ENCODE data around the gene CD44. TPM values are rescaled to one million over a fixed set of nuclear protein-coding genes. Genes with fewer than 3 reads are reported as not detected.

The CD44 gene
- total RNA-seq, 4 donors from 2014 or later: 56.3 to 182 (median 114) TPM

DNA sequence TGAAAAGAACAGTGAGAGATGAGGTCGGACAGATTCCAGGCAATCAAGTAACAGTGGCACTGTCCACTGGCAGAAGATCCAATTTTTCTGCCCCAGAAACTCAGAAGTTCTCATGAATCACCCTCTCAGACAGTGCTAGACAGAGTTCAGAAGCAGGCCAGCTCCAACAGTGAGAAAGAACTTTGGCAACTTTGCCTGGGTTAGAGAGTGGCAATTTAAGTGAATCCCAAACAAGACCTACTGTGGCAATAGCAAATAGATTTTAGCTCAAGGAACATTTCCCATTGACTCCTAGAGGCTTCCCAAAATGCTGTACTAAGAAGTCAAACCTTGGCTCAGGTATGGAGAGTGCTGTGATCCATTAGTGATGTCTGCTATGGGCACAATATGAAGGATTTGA, 12.3 kb downstream of the CD44 start:
- no peak overlapping the region for H3K4me3 ChIP-seq
- no peaks in the 10 kb centered on the region for H3K36me3 ChIP-seq
- intact Hi-C loops (cut with DNase I; ENCODE audit: low total_unique reads): no loop called here
- in situ Hi-C loops (cut with MboI; ENCODE audit: low pct_ligation_motif_present in 1 of 4, low pct_unique_long_range_greater_than_20kb in 1 of 4, low sequenced_read_pairs in 3 of 4): no loop called here
- H3K27ac ChIP-seq: peak overlapping the region in 1 of 4 donors; percentile 17
- 60 to 79% methylated on average over 1 of the region's 1 CpG for WGBS, 2 donors (ENCODE audit: low coverage in 1 of 2)
- TF ChIP-seq, protein P1, sequence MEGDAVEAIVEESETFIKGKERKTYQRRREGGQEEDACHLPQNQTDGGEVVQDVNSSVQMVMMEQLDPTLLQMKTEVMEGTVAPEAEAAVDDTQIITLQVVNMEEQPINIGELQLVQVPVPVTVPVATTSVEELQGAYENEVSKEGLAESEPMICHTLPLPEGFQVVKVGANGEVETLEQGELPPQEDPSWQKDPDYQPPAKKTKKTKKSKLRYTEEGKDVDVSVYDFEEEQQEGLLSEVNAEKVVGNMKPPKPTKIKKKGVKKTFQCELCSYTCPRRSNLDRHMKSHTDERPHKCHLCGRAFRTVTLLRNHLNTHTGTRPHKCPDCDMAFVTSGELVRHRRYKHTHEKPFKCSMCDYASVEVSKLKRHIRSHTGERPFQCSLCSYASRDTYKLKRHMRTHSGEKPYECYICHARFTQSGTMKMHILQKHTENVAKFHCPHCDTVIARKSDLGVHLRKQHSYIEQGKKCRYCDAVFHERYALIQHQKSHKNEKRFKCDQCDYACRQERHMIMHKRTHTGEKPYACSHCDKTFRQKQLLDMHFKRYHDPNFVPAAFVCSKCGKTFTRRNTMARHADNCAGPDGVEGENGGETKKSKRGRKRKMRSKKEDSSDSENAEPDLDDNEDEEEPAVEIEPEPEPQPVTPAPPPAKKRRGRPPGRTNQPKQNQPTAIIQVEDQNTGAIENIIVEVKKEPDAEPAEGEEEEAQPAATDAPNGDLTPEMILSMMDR (IDR thresholded peaks at IDR 0.05): no peak
- no peak for TF ChIP-seq EP300 (IDR thresholded peaks at IDR 0.05; ENCODE audit: low read depth)
- no peak for TF ChIP-seq POLR2A (IDR thresholded peaks at IDR 0.05)
- no peak for TF ChIP-seq POLR2AphosphoS5 (IDR thresholded peaks at IDR 0.05)
- H3K9me3 ChIP-seq: no peaks in the 10 kb centered on the region
- no peak for DNase-seq
- H3K27me3 ChIP-seq: no peaks in the 10 kb centered on the region
- H3K4me1 ChIP-seq: peaks cover 0 to 59% (median 8%) of the 10 kb centered on the region in 4 donors

DNA sequence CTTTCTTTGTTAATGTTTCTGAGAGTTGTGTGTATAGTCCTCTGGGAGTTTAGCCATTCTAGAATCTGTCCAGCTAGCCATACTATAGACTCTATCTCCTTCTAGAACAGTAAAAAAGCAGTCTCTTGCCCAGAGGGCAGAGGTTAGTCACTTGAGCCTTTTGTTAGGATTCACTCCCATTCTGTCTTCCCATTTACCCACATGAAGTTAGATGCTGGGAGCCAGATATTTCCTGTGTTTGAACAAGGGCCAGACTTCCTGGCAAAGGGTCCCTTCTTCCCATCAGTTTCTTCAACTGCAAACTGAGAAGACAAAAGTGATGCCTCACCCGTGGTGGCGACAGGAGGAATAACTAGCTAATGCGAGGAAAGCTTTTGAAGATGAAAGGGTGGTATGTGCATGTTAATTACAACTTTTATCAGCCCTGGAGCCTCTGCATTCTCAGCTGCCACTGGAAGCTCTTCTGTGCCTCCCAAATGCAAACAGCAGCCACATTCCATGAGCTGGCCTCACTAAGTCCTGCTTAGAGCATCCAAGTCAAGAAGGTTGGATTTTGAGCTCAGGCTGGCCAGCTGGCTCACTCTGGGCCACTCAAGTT, 12.8 kb downstream of the CD44 start:
- DNase-seq: no peak
- no peaks in the 10 kb centered on the region for H3K9me3 ChIP-seq
- no peak for TF ChIP-seq POLR2A (IDR thresholded peaks at IDR 0.05)
- TF ChIP-seq POLR2AphosphoS5 (IDR thresholded peaks at IDR 0.05): no peak
- no peak overlapping the region for H3K27ac ChIP-seq
- H3K4me3 ChIP-seq: no peak overlapping the region
- no peaks in the 10 kb centered on the region for H3K36me3 ChIP-seq
- 67% methylated on average over 3 of the region's 3 CpGs; no CpG with 5 or more reads in 1 of the 2 donors for WGBS, 2 donors (ENCODE audit: low coverage in 1 of 2)
- intact Hi-C loops (cut with DNase I; ENCODE audit: low total_unique reads) (no loop called here), in situ Hi-C loops (cut with MboI; ENCODE audit: low pct_ligation_motif_present in 1 of 4, low pct_unique_long_range_greater_than_20kb in 1 of 4, low sequenced_read_pairs in 3 of 4) (no loop called here)
- peaks cover 0 to 58% (median 11%) of the 10 kb centered on the region in 4 donors for H3K4me1 ChIP-seq
- no peaks in the 10 kb centered on the region for H3K27me3 ChIP-seq

DNA sequence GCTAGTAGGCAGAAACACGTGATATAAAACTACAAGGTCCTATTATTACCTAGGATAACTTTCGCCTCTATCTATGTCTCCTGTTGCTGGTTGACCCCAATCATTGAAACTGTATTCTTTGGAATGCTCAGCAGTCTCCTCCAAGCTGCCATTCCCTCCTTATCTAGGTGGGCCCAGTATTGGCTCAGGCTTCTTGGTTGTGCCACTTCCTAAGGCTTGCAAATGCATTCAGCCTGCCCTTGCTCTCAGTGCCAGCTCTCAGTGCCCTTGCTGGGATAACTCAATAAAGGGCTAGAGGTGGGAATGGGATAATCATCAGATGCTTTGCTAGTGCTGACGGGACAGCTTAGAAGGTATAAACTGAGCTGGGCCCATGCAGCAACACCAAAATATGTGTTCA, 13.6 kb downstream of the CD44 start:
- H3K4me1 ChIP-seq: peaks cover 3 to 55% (median 15%) of the 10 kb centered on the region in 4 donors

GRCh38 chr11:35153280-35153679, 14.3 kb downstream of the CD44 start:
- intact Hi-C loops (cut with DNase I; ENCODE audit: low total_unique reads) (no loop called here), in situ Hi-C loops (cut with MboI; ENCODE audit: low pct_ligation_motif_present in 1 of 4, low pct_unique_long_range_greater_than_20kb in 1 of 4, low sequenced_read_pairs in 3 of 4) (no loop called here)
- no peak overlapping the region for H3K27ac ChIP-seq

More for the DNA sequence above, 13.6 kb downstream of the CD44 start:
- H3K36me3 ChIP-seq: no peaks in the 10 kb centered on the region
- H3K27ac ChIP-seq: no peak overlapping the region
- no peaks in the 10 kb centered on the region for H3K9me3 ChIP-seq
- H3K4me3 ChIP-seq: no peak overlapping the region
- TF ChIP-seq POLR2A (IDR thresholded peaks at IDR 0.05): no peak
- H3K27me3 ChIP-seq: no peaks in the 10 kb centered on the region
- no peak for DNase-seq
- WGBS, 2 donors (ENCODE audit: low coverage in 1 of 2): 96 to 100% methylated on average over 1 to 3 of the region's 3 CpGs
- intact Hi-C loops (cut with DNase I; ENCODE audit: low total_unique reads) (no loop called here), in situ Hi-C loops (cut with MboI; ENCODE audit: low pct_ligation_motif_present in 1 of 4, low pct_unique_long_range_greater_than_20kb in 1 of 4, low sequenced_read_pairs in 3 of 4) (no loop called here)

DNA sequence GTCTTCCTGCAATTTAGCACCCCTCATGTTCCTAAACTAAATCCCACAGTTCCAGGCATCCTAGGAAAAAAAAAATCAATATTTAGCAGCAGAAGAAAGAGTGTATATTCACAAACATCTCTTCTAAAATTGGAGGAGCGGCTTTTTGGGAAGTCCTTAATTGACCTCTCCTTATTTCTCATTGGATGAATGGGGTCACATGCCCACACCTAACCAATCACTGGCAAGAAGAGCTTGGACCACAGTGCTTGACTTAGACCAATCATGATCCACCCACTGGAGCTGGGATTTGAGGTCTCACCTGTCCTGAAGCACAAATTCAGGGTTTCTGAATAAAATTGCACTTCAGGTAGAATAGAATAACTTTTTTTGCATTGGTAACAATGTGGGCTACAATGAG, 16.0 kb downstream of the CD44 start:
- peaks cover 18 to 77% (median 38%) of the 10 kb centered on the region in 4 donors for H3K4me1 ChIP-seq
- no peaks in the 10 kb centered on the region for H3K36me3 ChIP-seq
- intact Hi-C loops (cut with DNase I; ENCODE audit: low total_unique reads): no loop called here
- H3K4me3 ChIP-seq: no peak overlapping the region
- no peaks in the 10 kb centered on the region for H3K27me3 ChIP-seq
- no peak overlapping the region for H3K27ac ChIP-seq
- in situ Hi-C loops (cut with MboI; ENCODE audit: low pct_ligation_motif_present in 1 of 4, low pct_unique_long_range_greater_than_20kb in 1 of 4, low sequenced_read_pairs in 3 of 4): no loop called here
- 95% methylated on average over 1 of the region's 1 CpG; no CpG with 5 or more reads in 1 of the 2 donors for WGBS, 2 donors (ENCODE audit: low coverage in 1 of 2)
- no peaks in the 10 kb centered on the region for H3K9me3 ChIP-seq
- TF ChIP-seq POLR2AphosphoS5 (IDR thresholded peaks at IDR 0.05) (no peak), POLR2A (IDR thresholded peaks at IDR 0.05) (no peak), EP300 (IDR thresholded peaks at IDR 0.05; ENCODE audit: low read depth) (no peak)
- TF ChIP-seq, protein P1 (IDR thresholded peaks at IDR 0.05): no peak
- DNase-seq: no peak

More at GRCh38 chr11:35153280-35153679, 14.3 kb downstream of the CD44 start:
- Histone ChIP-seq H3K27me3 (no peaks in the 10 kb centered on the region), H3K9me3 (no peaks in the 10 kb centered on the region), H3K4me3 (no peak overlapping the region), H3K4me1 (peaks cover 10 to 60% (median 22%) of the 10 kb centered on the region in 4 donors), H3K36me3 (no peaks in the 10 kb centered on the region)
- TF ChIP-seq EP300 (IDR thresholded peaks at IDR 0.05; ENCODE audit: low read depth): no peak
- no peak for TF ChIP-seq POLR2AphosphoS5 (IDR thresholded peaks at IDR 0.05)
- no peak for TF ChIP-seq POLR2A (IDR thresholded peaks at IDR 0.05)
- TF ChIP-seq, protein P1 (IDR thresholded peaks at IDR 0.05): no peak
- DNase-seq: no peak
- 67 to 84% methylated on average over 1 to 2 of the region's 2 CpGs for WGBS, 2 donors (ENCODE audit: low coverage in 1 of 2)
